HEK293 (cell line): ENCODE measurements around the gene RNF126.

Experiments used
- CTCF ChIP-seq: fragments of 450-650 bp; formaldehyde crosslinking; IDR thresholded peaks from 2 replicates; pipeline ENCODE4 v1.5.1; 2016; ENCODE audit warnings: missing biosample characterization, missing genetic modification characterization
- ELK4 ChIP-seq: IDR thresholded peaks from 2 replicates; pipeline ENCODE4 v1.6.1; 2011; ENCODE audit warnings: mild to moderate bottlenecking, low read depth, low read length, borderline replicate concordance
- MZF1 ChIP-seq: fragments of 450-650 bp; formaldehyde crosslinking; IDR thresholded peaks from 2 replicates; pipeline ENCODE4 v1.5.1; 2017; ENCODE audit warnings: missing biosample characterization, missing genetic modification characterization, borderline replicate concordance
- OVOL3 ChIP-seq: fragments of 450-650 bp; formaldehyde crosslinking; IDR thresholded peaks from 2 replicates; pipeline ENCODE4 v1.5.1; 2016; ENCODE audit warnings: missing biosample characterization, missing genetic modification characterization
- PBX3 ChIP-seq: sonication (generic); formaldehyde crosslinking; IDR thresholded peaks from 2 replicates; pipeline ENCODE4 v1.8.1; 2022; ENCODE audit warnings: mild to moderate bottlenecking, moderate library complexity, missing genetic modification reagents
- ZFP3 ChIP-seq: fragments of 450-650 bp; formaldehyde crosslinking; IDR thresholded peaks from 2 replicates; pipeline ENCODE4 v1.5.1; 2016; ENCODE audit warnings: low read depth, missing biosample characterization, missing genetic modification characterization
- ZNF114 ChIP-seq: fragments of 450-650 bp; formaldehyde crosslinking; IDR thresholded peaks from 2 replicates; pipeline ENCODE4 v1.5.0; 2017; ENCODE audit warnings: missing biosample characterization, missing genetic modification characterization
- ZNF184 ChIP-seq: fragments of 450-650 bp; IDR thresholded peaks from 2 replicates; pipeline ENCODE4 v1.5.1; 2018; ENCODE audit warnings: missing biosample characterization, mild to moderate bottlenecking, missing genetic modification characterization
- ZNF571 ChIP-seq: fragments of 450-650 bp; formaldehyde crosslinking; IDR thresholded peaks from 2 replicates; pipeline ENCODE4 v1.5.0; 2017; ENCODE audit warnings: missing biosample characterization, missing genetic modification characterization
- ZNF768 ChIP-seq: fragments of 450-650 bp; formaldehyde crosslinking; IDR thresholded peaks from 2 replicates; pipeline ENCODE4 v1.5.1; 2018; ENCODE audit warnings: missing biosample characterization, mild to moderate bottlenecking, missing genetic modification characterization
- ZNF776 ChIP-seq: fragments of 450-650 bp; formaldehyde crosslinking; IDR thresholded peaks from 2 replicates; pipeline ENCODE4 v1.5.0; 2017; ENCODE audit warnings: missing biosample characterization, missing genetic modification characterization, borderline replicate concordance

- no peak for TF ChIP-seq ZNF776 (tag by site-specific recombination)
- TF ChIP-seq CTCF (tag by site-specific recombination): no peak
- TF ChIP-seq PBX3 (CRISPR knock-in tag): no peak
- TF ChIP-seq MZF1 (tag by site-specific recombination): no peak
- no peak for TF ChIP-seq ZNF571 (tag by site-specific recombination)
- TF ChIP-seq ZNF184 (tag by site-specific recombination): no peak
- no peak for TF ChIP-seq ZNF768
- no peak for TF ChIP-seq ZFP3 (tag by site-specific recombination)
- no peak for TF ChIP-seq ELK4
- TF ChIP-seq ZNF114: no peak
- TF ChIP-seq OVOL3 (tag by site-specific recombination): no peak
Measured at GRCh38 chr19:604355-604754, 58.7 kb downstream of the RNF126 start.
